ENCODE data around the gene SLC25A18. TPM values are rescaled to one million over a fixed set of nuclear protein-coding genes. Genes with fewer than 3 reads are reported as not detected.
"Not testable (repeated sequence)": the region's sequence is repeated elsewhere in the genome, so short reads cannot be mapped to it uniquely, and the experiment has no call there.

Gene SLC25A18, protein sequence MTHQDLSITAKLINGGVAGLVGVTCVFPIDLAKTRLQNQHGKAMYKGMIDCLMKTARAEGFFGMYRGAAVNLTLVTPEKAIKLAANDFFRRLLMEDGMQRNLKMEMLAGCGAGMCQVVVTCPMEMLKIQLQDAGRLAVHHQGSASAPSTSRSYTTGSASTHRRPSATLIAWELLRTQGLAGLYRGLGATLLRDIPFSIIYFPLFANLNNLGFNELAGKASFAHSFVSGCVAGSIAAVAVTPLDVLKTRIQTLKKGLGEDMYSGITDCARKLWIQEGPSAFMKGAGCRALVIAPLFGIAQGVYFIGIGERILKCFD
- 0.22 TPM for polyA plus RNA-seq (2013, experiment 1 of 2; ENCODE audit: insufficient read length)
- 0.28 TPM for polyA plus RNA-seq (2013, experiment 2 of 2; ENCODE audit: insufficient read length)

DNA sequence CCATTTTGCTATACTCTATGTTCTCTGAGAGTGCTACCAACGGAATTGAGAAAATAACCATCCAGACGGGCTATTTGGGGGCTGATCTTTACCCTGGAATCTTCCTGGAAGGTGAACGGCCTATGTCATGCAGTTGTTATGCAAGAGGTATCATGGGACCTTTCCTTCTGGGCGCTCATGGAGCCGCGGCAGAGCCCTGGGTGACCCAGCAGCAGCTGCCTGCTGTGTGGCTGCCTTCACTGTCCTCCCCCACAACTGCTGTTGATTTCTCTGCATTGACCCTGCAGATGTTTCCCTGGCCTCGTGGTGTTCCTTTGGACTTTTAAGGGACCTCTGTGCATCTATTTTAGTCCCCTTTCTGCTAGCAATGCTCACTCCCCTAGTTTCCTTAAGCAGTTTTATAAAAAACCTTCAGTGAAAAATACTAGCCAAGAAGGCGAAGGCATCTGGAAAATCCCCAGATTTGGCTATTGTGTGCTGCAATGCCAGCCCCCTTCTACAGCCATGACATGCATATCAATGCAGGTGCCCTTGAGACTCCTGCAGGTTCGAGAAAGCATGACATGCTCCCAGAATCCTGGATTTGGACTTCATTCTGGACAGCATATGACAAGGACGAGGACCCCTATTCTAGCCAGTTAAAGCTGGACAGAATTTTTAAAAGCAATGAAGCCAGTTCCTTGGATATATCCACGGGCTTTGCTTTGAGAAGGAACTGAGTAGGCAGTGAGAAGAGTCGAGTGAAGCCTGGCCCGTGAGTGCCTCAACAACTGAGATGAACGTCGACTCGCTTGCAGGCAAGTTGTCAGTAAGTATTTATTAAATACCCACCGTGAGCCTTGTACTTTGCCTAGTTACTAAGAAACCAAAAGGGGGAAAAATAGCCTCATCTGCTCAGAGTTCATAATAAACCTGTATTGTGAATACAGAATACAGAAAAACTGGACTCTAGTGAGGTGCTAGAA lies at the start of gene SLC25A18:
Gene SLC25A18 (plus strand): TSS at position 593 of the 965 bp plus-strand sequence. CDS start 16,447 bp downstream, outside the sequence.
- no peak for DNase-seq

GRCh38 chr22:17513612-17514011 lies 49.7 kb upstream of the SLC25A18 start:
- DNase-seq = no peak

GRCh38 chr22:17514084-17514483 lies 49.2 kb upstream of the SLC25A18 start:
- no peak for DNase-seq

GRCh38 chr22:17518406-17518805 lies 44.9 kb upstream of the SLC25A18 start:
- no peak for DNase-seq

GRCh38 chr22:17521971-17522370 lies 41.3 kb upstream of the SLC25A18 start:
- DNase-seq = not testable (repeated sequence)

- no peak for DNase-seq
Observed at GRCh38 chr22:17523925-17524324, 39.4 kb upstream of the SLC25A18 start.

GRCh38 chr22:17536269-17536668 lies 27.0 kb upstream of the SLC25A18 start:
- DNase-seq = peak; percentile 16

DNA sequence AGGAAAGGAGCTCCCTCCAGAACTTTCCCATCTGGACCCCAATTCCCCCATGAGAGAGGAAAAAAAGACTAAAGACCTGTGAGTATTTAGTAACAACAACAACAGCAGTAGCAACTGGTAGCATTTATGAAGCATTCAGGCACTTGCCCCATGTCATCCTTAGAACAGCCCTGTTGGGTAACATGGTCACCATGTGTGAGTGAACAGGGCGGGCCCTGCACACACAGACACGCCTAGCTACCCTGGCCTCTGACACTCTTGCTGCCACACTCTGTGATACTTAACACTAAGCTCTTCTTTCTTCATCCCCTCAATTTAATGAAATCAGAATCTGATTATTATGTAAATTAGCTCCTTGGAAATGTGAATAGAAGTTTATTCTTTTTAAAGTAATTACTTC lies 26.1 kb upstream of the SLC25A18 start:
- no peak for DNase-seq

DNA sequence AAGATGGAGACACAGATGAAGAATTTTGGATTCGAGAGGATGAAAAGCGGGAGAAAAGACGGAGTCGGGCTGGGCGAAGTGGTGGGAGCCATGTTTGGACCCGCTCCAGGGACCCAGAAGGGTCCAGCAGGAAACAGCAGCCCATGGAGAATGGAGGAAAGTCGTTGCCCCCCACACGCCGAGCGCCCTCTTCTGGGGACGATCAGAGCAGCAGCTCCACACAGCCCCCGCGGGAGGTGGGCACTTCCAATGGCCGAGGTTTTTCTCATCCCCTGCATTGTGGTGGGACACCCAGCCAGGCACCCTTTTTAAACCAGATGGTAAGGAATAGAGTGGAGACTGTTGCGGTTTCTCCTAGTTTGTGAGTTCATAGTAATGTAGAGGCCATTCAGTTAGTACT lies 22.8 kb upstream of the SLC25A18 start:
- DNase-seq = no peak

- no peak for DNase-seq
Observed at GRCh38 chr22:17541476-17541875, 21.8 kb upstream of the SLC25A18 start.

- DNase-seq = no peak
Observed at GRCh38 chr22:17542452-17542851, 20.8 kb upstream of the SLC25A18 start.

- DNase-seq = no peak
Observed at GRCh38 chr22:17548010-17548755, 15.1 kb upstream of the SLC25A18 start.

- DNase-seq = no peak
Observed at GRCh38 chr22:17548756-17549035, 14.6 kb upstream of the SLC25A18 start.

- DNase-seq = no peak
Observed at GRCh38 chr22:17549183-17549582, 14.1 kb upstream of the SLC25A18 start.

DNA sequence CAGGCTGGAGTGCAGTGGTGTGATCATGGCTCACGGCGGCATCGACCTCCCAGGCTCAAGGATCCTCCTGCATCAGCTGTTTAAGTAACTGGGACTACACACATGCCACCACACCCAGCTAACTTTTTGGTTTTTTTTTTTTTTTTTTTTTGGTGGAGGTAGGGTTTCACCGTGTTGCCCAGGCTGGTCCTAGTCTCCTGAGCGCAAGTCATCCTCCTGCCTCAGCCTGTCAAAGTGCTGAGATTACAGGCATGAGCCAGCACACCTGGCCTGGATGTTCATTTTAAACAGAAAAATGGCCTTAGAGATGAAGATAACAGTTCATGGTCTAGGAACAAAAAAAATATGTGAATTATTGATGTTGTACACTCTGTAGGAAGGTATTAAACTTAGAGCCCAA lies 13.6 kb upstream of the SLC25A18 start:
- DNase-seq = no peak

- DNase-seq = no peak
Observed at GRCh38 chr22:17552737-17553136, 10.6 kb upstream of the SLC25A18 start.

DNA sequence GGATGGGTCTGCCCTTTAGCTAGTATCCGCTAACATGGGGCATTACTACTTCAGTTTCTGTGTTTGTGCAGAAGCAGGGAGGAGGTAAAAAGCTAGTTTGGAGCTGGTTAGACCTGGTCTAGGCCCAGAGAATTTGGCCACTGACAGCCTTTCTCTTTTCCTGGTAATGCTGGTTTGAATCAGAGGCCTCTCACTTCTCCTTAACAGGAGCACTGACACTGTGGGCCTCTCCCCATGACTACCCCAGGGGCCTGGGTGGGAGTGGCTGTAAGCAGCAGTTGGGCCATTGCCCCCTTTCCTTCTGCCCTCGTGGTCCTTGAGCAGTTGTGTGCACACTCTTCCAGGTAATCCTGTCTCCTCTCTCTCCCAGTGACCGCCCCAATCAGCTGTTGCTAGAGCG lies 8.5 kb upstream of the SLC25A18 start:
- no peak for DNase-seq

GRCh38 chr22:17559188-17559587 lies 4.1 kb upstream of the SLC25A18 start:
- DNase-seq = no peak

DNA sequence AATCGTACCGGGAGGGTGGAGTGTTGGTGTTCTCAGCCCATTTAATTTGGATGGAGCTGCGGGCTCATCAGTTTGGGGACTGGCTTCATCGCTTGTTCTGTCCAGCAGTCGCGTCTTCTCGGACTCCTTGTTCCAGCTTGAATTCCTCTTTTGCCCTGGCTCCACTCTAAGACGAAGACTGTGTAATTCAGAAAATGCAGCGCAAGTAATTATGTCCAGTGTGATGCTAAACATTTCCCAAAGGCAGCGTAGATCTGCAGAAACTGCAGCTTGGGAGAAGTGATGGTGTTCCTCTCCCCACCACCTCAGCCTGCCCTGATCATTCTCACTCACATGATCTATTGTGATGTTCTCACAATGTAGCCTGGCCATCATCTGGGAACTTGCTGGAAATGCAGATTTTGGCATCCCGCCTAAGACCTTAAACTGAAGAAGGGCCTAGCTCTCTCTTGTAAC lies 666 bp downstream of the SLC25A18 start:
- DNase-seq = peak; percentile 12

- not testable (repeated sequence) for DNase-seq
Observed at GRCh38 chr22:17566016-17566687, 2.9 kb downstream of the SLC25A18 start.

GRCh38 chr22:17566776-17567175 lies 3.5 kb downstream of the SLC25A18 start:
- DNase-seq = no peak

GRCh38 chr22:17569971-17570511 lies 6.7 kb downstream of the SLC25A18 start:
- peak; percentile 25 for DNase-seq

Measured in fibroblast of skin of scalp (primary cell).